Activated T-helper 17 cell treated with anti-CD3 and anti-CD28 coated beads, Interleukin-2, amount 50 U/mL, for 72 hours (primary cell): ENCODE data around the gene ELFN2. TPM values are rescaled to one million over a fixed set of nuclear protein-coding genes. Genes with fewer than 3 reads are reported as not detected.

ENCODE experiments used
- ATAC-seq: fragments of 150-1000 bp; cut with Tn5 transposase; replicated peaks from 2 replicates; pipeline ENCODE4 v1.10.0; 2021; ENCODE audit warnings: mild to moderate bottlenecking, moderate library complexity
- H3K27ac Mint-ChIP-seq: one replicate; pipeline ENCODE4 v1.8.0; 2022; ENCODE audit warnings: mixed read lengths
- H3K27me3 Mint-ChIP-seq: one replicate; pipeline ENCODE4 v1.8.0; 2022; ENCODE audit warnings: mixed read lengths
- H3K36me3 Mint-ChIP-seq: one replicate; pipeline ENCODE4 v1.8.0; 2022; ENCODE audit warnings: low read depth, mild to moderate bottlenecking, mixed read lengths
- H3K4me1 Mint-ChIP-seq: one replicate; pipeline ENCODE4 v1.8.0; 2022; ENCODE audit warnings: mixed read lengths
- H3K4me3 Mint-ChIP-seq: one replicate; pipeline ENCODE4 v1.8.0; 2022; ENCODE audit warnings: mild to moderate bottlenecking, mixed read lengths
- H3K9me3 Mint-ChIP-seq: one replicate; pipeline ENCODE4 v1.8.0; 2022; ENCODE audit warnings: mixed read lengths
- total RNA-seq, 2 donors: library from RNA; stranded (reverse); gene quantifications; one replicate each; pipeline ENCODE4 v1.2.3, GENCODE V29; 2022

Gene ELFN2
- total RNA-seq, 2 donors from 2014 or later, result 0.24 to 2.2 TPM

DNA sequence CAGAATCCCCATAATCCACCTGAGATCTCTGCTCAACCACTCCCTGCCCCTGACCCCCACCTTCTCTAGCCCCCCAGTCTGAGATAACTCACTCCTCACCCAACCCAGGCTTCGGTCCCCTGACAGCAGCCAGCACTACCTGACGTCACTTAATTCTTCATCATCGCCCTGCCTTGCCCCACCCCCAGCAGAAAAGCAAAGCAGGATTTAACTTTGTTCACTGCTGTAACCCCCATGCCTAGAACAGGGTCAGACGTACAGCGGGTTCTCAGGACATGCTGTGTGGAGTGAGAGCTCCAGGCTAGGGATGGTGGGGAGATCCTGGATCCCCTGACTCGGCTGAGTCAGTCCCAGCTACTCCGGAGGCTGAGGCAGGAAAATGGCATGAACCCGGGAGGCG lies 45.8 kb downstream of the ELFN2 start:
- no peak for ATAC-seq
- Mint-ChIP-seq H3K27ac (no peak overlapping the region), H3K4me3 (no peak overlapping the region), H3K36me3 (no peaks in the 10 kb centered on the region), H3K27me3 (peaks cover 22% of the 10 kb centered on the region), H3K4me1 (no peaks in the 10 kb centered on the region), H3K9me3 (no peaks in the 10 kb centered on the region)

DNA sequence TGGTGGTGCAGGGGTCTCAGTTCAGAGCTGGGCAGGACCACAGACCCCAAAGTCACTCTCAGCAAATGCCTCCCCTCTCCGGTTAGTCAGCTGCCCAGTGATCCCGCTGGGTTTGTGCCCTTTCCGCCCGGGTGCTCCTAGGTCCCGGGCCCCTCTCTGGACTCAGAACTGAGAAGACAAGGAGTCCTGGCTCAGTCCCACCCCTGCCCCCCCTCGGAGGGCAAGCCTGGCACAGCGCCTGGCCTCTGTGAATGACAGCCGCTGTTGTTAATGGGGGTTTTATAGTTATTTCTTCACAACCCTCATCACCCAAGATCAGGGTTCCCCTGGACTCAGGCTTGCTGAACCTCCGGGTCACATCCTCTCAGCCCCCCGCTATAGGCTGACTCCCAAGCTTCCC lies 47.6 kb downstream of the ELFN2 start:
- peaks cover 29% of the 10 kb centered on the region for H3K27me3 Mint-ChIP-seq
- no peak for ATAC-seq
- H3K4me1 Mint-ChIP-seq, result no peaks in the 10 kb centered on the region
- no peaks in the 10 kb centered on the region for H3K36me3 Mint-ChIP-seq
- no peak overlapping the region for H3K4me3 Mint-ChIP-seq
- H3K9me3 Mint-ChIP-seq, result no peaks in the 10 kb centered on the region
- no peak overlapping the region for H3K27ac Mint-ChIP-seq

DNA sequence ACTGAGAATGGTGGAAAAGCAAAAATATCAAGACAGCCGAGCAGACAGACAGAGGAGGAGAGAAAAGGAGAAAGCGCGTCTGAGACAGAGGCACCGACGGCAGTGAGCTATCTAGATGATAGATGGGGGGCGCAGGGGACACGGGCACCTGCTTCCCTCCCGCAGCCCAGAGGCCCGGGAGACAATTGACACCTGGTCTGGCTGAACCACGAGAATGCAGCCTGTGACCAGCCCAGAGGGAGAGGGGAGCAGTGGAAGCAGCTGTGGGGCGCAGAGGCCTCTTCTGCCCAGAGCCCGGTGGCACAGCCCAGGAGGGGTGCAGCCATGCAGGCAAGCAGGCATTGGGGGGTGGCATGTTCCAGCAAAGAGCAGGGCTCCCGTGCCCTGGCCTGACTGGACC lies 48.2 kb downstream of the ELFN2 start:
- ATAC-seq, result no peak
- Mint-ChIP-seq H3K4me1 (no peaks in the 10 kb centered on the region), H3K27ac (no peak overlapping the region), H3K27me3 (peaks cover 29% of the 10 kb centered on the region), H3K4me3 (no peak overlapping the region), H3K36me3 (no peaks in the 10 kb centered on the region), H3K9me3 (no peaks in the 10 kb centered on the region)

DNA sequence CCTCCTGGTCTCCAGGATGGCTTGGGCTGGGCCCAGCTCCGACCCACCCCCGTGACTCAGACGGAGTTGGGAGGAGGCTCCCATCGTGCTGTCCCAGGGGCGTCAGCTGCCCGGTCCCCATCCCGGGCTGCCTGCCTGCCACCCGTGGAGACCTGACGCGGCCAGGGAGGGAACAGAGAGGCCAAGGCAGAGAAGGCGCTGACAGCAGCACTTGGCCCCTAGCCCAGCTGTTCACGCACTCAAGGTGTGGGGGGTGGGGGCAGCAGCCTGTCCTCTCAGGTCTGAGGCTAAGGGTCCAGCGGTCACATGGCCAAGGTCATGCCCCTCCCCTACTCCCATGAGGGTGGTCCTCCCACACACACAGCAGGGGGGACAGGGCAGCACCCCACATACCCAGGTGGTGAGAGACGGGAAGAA lies 48.6 kb downstream of the ELFN2 start:
- ATAC-seq, result no peak
- no peaks in the 10 kb centered on the region for H3K4me1 Mint-ChIP-seq
- H3K9me3 Mint-ChIP-seq, result no peaks in the 10 kb centered on the region
- no peak overlapping the region for H3K27ac Mint-ChIP-seq
- H3K27me3 Mint-ChIP-seq, result peaks cover 29% of the 10 kb centered on the region
- H3K36me3 Mint-ChIP-seq, result no peaks in the 10 kb centered on the region
- no peak overlapping the region for H3K4me3 Mint-ChIP-seq

DNA sequence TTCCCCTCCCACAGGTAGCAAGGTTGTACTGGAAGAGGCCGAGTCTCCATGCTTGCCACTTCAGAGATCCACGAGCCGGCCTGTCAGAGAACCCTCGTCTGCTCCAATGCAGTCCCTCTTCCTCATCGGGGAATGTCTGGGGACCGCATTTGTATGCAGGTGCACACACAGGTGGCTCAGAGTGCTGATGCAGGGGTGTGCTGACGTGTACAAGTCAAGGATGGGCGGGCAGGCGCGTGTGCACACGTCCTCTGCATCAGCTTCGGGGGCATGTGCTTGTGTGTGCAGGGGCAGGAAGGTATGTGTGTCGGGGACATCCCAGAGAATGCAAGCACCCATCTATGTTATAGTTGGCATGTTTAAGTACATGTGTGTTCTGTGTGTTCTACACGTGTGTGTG lies 49.4 kb downstream of the ELFN2 start:
- Mint-ChIP-seq H3K36me3 (no peaks in the 10 kb centered on the region), H3K4me1 (no peaks in the 10 kb centered on the region), H3K4me3 (no peak overlapping the region), H3K27ac (no peak overlapping the region), H3K9me3 (no peaks in the 10 kb centered on the region), H3K27me3 (peaks cover 27% of the 10 kb centered on the region)
- ATAC-seq, result no peak

DNA sequence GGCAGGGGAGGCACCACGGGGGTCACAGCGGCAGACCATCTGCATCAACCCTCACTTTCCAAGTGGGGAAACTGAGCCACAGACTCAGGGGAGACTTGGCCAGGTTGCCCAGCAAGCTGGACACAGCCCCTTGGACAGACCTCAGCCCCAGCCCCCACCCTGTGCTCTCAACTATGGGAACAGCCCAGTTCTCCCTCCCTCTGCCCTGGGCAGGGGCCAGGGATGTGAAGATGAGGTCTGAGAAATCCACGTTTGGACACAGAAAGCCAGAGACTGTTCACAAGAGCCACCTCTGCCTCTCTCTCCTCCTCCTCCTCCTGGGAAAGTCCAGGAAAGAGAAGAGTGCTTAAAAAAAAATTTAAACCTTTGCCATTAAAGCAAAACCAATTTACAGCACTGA lies 50.1 kb downstream of the ELFN2 start:
- Mint-ChIP-seq H3K4me3 (no peak overlapping the region), H3K4me1 (no peaks in the 10 kb centered on the region), H3K27me3 (peaks cover 24% of the 10 kb centered on the region), H3K36me3 (no peaks in the 10 kb centered on the region), H3K9me3 (no peaks in the 10 kb centered on the region), H3K27ac (no peak overlapping the region)
- no peak for ATAC-seq

DNA sequence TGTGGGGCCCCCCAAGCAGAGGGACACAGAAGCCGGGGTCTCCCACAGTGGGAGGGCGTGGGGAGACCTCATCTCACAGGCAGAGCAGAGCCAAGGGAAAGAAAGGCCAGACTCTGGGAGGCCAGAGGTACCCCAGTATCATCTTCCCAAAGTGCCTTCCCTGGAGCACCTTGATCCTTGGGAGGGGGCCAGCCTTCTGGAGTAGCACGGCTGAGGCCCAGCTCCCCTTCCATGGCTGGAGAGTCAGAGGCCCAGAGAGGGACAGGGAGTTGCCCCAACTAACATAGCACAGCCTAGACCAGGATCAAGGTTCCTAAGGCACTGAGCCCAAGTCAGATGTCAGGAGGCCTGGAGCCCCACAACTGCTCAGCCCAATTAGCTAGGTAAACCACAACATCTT lies 50.6 kb downstream of the ELFN2 start:
- no peak for ATAC-seq
- Mint-ChIP-seq H3K9me3 (no peaks in the 10 kb centered on the region), H3K36me3 (no peaks in the 10 kb centered on the region), H3K27me3 (peaks cover 24% of the 10 kb centered on the region), H3K27ac (no peak overlapping the region), H3K4me3 (no peak overlapping the region), H3K4me1 (no peaks in the 10 kb centered on the region)

DNA sequence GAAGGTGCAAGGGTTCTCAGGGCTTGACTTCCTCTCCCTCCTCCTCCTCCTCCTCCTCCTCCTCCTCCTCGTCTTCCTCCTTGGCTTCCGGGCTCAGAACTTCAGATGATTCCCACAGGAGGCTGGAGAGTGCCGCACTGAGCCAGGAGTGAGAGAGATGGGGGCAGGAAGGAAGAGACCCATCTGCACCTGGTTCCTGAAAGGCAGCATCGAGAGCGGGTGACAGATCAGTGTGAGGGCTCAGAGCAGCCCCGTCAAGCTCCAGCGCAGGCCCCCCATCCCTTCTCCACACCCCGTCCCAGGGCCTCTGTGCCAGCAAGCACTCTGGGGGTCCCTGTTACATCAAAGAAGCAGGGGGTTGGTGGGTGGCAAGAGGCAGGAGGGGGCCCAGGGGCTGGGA lies 51.5 kb downstream of the ELFN2 start:
- ATAC-seq, result no peak
- no peaks in the 10 kb centered on the region for H3K9me3 Mint-ChIP-seq
- H3K36me3 Mint-ChIP-seq, result no peaks in the 10 kb centered on the region
- H3K4me1 Mint-ChIP-seq, result no peaks in the 10 kb centered on the region
- H3K27me3 Mint-ChIP-seq, result peaks cover 19% of the 10 kb centered on the region
- H3K4me3 Mint-ChIP-seq, result no peak overlapping the region
- no peak overlapping the region for H3K27ac Mint-ChIP-seq

DNA sequence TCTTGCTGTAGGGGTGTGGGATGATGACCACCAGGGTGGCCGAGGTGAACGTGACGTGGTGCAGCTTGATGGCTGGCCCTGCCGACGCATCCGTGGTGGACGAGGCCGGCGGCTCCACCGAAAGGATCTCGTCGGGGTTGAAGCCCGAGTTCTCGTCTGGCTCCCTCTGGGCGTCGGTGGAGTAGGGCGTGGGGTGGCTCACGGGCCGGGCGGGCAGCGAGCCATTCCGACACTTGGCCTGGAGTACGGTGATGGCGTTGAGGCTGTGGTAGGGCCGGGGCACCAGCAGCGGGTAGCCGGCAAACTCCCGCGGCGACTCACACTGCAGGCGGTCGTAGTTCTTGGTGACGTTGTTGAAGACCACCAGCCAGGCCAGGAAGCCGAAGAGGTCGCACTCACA lies 52.7 kb downstream of the ELFN2 start:
- Mint-ChIP-seq H3K4me1 (no peaks in the 10 kb centered on the region), H3K27me3 (peaks cover 19% of the 10 kb centered on the region), H3K27ac (no peak overlapping the region), H3K9me3 (no peaks in the 10 kb centered on the region), H3K4me3 (no peak overlapping the region), H3K36me3 (no peaks in the 10 kb centered on the region)
- ATAC-seq, result no peak

DNA sequence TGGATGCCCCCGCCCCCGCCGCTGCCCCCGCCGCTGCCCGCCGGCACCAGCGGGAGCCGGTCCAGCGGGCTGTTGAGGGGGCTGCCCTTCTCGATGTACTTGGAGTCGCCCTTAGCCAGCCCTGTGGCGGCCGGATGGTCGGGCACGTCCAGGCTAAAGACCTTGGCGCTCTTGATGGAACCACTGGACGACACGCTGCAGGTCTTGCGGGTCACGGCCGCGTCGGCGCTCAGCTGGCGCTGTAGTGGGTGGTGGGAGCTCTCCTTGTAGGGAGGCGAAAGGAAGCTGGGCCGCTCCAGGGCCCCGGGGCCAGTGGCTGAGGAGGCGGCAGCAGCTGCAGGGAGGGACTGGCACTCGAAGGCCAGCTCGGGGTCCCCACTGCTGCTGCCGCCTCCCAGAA lies 53.8 kb downstream of the ELFN2 start:
- Mint-ChIP-seq H3K9me3 (no peaks in the 10 kb centered on the region), H3K36me3 (no peaks in the 10 kb centered on the region), H3K27ac (no peak overlapping the region)

DNA sequence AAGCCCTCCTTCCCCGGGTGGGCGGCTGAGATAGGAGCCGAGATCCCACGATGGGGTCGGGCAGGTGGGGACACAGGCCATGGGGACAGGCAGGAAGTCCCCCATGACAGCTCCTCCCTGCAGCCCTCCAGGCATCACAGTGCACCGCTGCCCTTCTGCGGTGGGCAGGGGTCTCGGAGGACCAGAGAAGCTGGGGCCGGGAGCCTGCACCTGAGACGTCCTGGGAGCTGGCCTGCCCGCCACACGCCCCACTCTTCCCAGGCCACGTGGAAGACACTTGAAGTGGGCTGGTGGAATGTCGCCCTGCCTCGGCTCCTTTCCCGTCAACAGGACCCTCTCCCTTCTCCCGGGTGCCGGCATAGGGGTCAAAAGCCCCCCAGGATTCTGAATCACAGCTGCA lies 55.4 kb downstream of the ELFN2 start:
- Mint-ChIP-seq H3K36me3 (no peaks in the 10 kb centered on the region), H3K27me3 (peaks cover 11% of the 10 kb centered on the region), H3K27ac (no peak overlapping the region), H3K4me3 (no peak overlapping the region), H3K9me3 (no peaks in the 10 kb centered on the region), H3K4me1 (no peaks in the 10 kb centered on the region)
- no peak for ATAC-seq

More for the DNA sequence above, 53.8 kb downstream of the ELFN2 start:
- Mint-ChIP-seq H3K4me1 (no peaks in the 10 kb centered on the region), H3K27me3 (peaks cover 19% of the 10 kb centered on the region), H3K4me3 (no peak overlapping the region)
- no peak for ATAC-seq

DNA sequence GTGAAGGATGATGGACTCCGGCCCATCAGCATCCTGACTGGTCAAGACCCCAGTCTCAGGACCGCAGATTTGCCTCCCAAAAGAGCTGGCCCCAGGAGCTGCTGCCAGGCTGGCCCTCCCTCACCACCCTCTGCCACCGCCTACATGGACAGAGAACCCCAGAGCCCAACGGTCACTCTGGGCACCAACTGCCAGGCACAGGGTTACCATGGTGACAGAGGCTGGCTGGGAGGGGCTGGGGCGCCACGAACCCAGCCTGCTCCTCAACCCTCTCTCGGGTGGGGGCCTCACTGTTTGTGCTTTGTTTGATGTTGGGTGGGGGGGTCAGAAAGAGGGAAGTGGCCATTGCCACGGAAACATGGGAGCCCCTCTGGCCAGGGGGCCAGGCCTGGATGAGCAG lies 55.8 kb downstream of the ELFN2 start:
- peaks cover 7% of the 10 kb centered on the region for H3K27me3 Mint-ChIP-seq
- ATAC-seq, result no peak
- no peaks in the 10 kb centered on the region for H3K36me3 Mint-ChIP-seq
- no peaks in the 10 kb centered on the region for H3K4me1 Mint-ChIP-seq
- H3K4me3 Mint-ChIP-seq, result no peak overlapping the region
- H3K27ac Mint-ChIP-seq, result no peak overlapping the region
- H3K9me3 Mint-ChIP-seq, result no peaks in the 10 kb centered on the region

DNA sequence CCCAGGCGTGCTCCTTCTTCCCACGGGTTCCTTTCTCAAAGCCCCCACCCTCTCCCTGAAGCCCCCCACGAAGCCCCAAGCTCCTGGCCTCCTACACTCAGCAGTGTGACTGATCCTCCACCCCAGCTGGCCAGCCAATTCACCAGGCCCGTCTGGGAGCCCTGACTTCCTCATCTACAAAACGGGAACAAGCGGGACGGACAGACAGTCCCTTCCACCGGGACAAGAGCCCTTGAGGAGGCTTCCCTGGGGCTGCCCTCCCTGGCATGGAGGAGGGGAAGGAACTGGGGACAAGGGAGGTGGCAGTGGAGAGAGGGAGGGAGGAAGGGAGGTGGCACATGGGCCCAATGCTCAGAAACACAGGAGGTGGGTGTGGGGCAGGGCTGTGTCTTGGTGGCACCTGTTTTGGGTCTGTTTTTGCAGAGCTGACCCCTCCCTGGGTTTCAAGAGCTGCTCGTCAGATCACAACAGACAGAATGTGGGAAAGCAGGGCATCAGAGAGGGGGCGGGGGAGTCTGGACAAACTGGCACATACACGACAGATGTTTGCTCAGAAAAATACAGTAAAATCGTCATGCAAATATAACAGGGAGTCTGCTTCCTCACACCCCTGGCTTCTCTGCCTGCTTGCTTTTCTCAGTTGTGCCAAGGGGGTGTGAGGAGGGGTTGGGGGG lies 56.8 kb downstream of the ELFN2 start:
- ATAC-seq, result no peak
- H3K4me1 Mint-ChIP-seq, result no peaks in the 10 kb centered on the region
- no peak overlapping the region for H3K4me3 Mint-ChIP-seq
- no peaks in the 10 kb centered on the region for H3K36me3 Mint-ChIP-seq
- H3K27me3 Mint-ChIP-seq, result peaks cover 3% of the 10 kb centered on the region
- H3K9me3 Mint-ChIP-seq, result no peaks in the 10 kb centered on the region
- H3K27ac Mint-ChIP-seq, result no peak overlapping the region

DNA sequence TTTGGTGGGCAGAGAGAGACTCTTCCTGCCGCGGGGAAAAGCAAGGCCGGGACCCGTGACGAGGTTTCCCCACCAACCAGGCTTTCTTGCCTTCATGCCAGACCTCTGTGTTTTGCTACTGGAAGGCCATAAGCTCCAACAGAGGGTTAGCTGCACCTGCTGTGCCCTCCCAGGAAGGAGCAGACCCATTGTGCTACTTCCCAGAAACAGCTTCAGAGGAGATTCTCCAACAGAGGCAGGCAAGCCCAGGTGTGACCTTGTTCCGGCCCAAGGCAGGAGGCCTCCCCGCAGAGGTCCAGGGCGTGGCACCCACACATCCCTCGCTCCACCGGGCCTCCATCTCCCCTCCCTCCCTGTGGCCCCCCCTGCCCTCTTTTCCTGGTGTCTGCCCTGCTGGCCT lies 57.8 kb downstream of the ELFN2 start:
- H3K4me3 Mint-ChIP-seq, result no peak overlapping the region
- no peaks in the 10 kb centered on the region for H3K4me1 Mint-ChIP-seq
- H3K27ac Mint-ChIP-seq, result no peak overlapping the region
- H3K36me3 Mint-ChIP-seq, result no peaks in the 10 kb centered on the region
- ATAC-seq, result no peak
- H3K9me3 Mint-ChIP-seq, result no peaks in the 10 kb centered on the region
- H3K27me3 Mint-ChIP-seq, result no peaks in the 10 kb centered on the region

DNA sequence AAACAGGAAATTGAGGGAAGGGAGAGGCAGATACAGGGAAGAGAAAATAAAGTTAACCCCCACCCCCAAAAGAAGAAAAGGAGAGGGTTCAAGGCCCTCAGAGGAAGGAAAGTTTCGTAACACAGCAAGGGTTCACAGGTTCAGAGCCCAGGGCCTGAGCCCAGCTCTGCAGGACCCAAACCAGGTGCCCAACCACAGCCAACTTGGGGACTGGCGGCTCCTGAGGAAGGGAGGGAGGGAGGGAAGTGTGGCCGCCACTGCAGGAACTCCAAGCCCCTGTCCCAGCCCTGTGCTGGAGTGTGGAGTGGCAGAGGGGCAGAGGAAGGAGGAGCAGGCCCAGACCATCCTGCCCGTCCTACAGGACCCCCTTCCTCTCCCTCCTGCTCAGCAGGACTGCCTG lies 59.2 kb downstream of the ELFN2 start:
- ATAC-seq, result no peak
- Mint-ChIP-seq H3K27ac (no peak overlapping the region), H3K4me1 (no peaks in the 10 kb centered on the region), H3K9me3 (no peaks in the 10 kb centered on the region), H3K4me3 (no peak overlapping the region), H3K36me3 (no peaks in the 10 kb centered on the region), H3K27me3 (no peaks in the 10 kb centered on the region)

DNA sequence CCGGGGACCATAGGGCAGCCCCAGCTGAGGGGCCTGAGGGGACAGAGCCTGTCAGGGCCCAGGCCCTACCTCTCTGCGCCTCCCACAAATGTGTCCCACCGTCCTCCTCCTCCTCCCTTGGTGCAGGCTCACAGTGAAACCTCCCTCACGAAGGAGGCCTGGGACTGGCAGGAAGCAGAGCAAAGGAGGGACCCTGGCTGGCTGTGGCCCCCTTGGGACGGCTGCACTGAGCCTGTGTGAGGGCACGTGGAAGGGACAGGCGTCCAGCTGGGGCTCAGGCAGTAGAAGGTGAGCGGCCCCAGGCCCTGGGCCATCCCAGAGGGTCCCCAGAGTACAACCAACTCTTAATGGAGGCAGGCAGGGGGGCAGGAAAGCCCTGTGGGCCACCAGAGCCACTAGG lies 60.7 kb downstream of the ELFN2 start:
- Mint-ChIP-seq H3K9me3 (no peaks in the 10 kb centered on the region), H3K27ac (no peak overlapping the region), H3K4me3 (no peak overlapping the region), H3K4me1 (no peaks in the 10 kb centered on the region), H3K27me3 (no peaks in the 10 kb centered on the region), H3K36me3 (no peaks in the 10 kb centered on the region)
- no peak for ATAC-seq
